Measurements from ENCODE around the gene NOS3.

The NOS3 gene

DNA sequence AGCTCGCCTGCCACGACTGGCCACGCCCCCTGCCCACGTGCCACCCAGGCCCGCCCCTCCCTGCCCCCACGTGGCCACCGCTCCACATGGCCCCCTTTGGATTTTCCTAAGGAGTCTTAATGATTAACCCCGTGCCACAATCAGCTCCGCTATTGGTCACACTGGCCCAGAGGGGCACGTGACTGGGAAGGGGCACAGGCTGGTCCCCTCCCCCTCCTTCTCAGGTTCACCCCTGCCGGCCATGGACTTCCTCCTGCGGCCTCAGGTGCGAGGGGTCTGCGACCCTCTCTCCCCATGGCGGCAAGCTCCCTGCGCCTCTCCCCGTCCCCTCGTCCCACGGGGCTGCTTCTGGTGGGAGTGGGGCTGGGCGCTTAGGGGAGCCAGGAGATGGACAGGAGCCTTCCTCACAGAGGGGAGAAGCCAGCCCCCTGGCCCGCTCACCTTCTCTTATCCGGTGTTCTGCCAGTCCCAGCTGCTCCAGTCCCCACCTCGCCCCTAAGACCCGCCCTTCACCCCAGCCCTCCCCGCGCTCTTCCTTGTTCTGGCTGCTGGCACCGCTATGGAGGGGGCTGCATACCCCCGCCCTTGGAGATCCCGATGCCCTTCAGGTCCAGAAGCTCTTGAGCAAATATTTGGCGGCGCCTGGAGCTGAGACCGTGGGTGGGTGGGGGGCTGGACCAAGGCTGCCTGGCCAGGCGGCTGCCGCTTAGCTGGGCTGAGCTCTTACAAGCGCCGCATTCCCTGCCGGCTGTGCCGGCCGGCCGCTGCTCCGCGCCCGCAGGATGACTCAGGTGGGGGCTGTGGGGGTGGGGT is 71.8 kb downstream of the NOS3 start:
- 94% methylated on average over 27 of the region's 43 CpGs for WGBS (ENCODE audit: insufficient coverage)
- Histone ChIP-seq H3K27ac (ENCODE audit: insufficient read depth in 1 of 2, low read depth in 1 of 2, low read length in 2 of 2, poor library complexity in 1 of 2, severe bottlenecking in 2 of 2) (no peak overlapping the region), H3K27me3 (replicated peaks in 2 of 5; ENCODE audit: control insufficient read depth in 4 of 5, insufficient read depth in 5 of 5, low read length in 4 of 5) (no peaks in the 10 kb centered on the region), H3K9me3 (ENCODE audit: control extremely low read depth in 1 of 5, control insufficient read depth in 4 of 5, insufficient read depth in 2 of 5, low read depth in 1 of 5, low read length in 4 of 5) (no peaks in the 10 kb centered on the region), H3K36me3 (ENCODE audit: control insufficient read depth in 4 of 4, insufficient read depth in 4 of 4, low read length in 3 of 4) (peaks cover 6 to 49% (median 36%) of the 10 kb centered on the region in 4 experiments), H3K4me3 (ENCODE audit: control insufficient read depth in 1 of 7, extremely low read depth in 1 of 7, insufficient read depth in 4 of 7, low read depth in 2 of 7, low read length in 6 of 7) (no peak overlapping the region), H3K4me1 (ENCODE audit: control extremely low read depth in 1 of 4, control insufficient read depth in 4 of 4, insufficient read depth in 4 of 4, low read length in 3 of 4) (peaks cover 3 to 32% (median 26%) of the 10 kb centered on the region in 4 experiments)
- ChIA-PET CTCF (interaction anchor here (0.8 to 7.2 kb wide), 6 partner anchors 13 to 46 kb away, joined by 3 to 64 read pairs (median 4); partner anchors contain the start of gene ABCB8), POLR2A (no interaction called here)
- DNase-seq: no peak

DNA sequence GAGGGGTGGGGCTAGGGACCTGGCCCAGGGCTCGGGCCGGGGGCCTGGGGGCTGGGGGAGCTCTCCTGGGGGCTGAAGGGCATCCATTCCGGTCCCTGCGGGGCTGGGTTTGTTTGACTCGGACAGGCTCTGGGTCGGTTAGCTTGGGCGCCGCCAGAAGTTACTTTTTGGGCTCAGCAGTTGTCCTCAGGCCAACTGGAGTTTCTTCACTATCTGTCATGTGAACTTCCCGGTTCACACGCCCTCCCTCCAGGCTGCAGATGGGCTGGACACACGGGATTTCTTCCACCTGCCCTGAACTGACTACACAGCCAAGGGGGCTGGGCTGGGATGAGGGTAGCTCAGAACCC is 72.4 kb downstream of the NOS3 start:
- WGBS (ENCODE audit: insufficient coverage): 95% methylated on average over 9 of the region's 11 CpGs
- H3K36me3 ChIP-seq (ENCODE audit: control insufficient read depth in 4 of 4, insufficient read depth in 4 of 4, low read length in 3 of 4): peaks cover 6 to 55% (median 42%) of the 10 kb centered on the region in 4 experiments
- no peak overlapping the region for H3K4me3 ChIP-seq (ENCODE audit: control insufficient read depth in 1 of 7, extremely low read depth in 1 of 7, insufficient read depth in 4 of 7, low read depth in 2 of 7, low read length in 6 of 7)
- H3K9me3 ChIP-seq (ENCODE audit: control extremely low read depth in 1 of 5, control insufficient read depth in 4 of 5, insufficient read depth in 2 of 5, low read depth in 1 of 5, low read length in 4 of 5): no peaks in the 10 kb centered on the region
- H3K27me3 ChIP-seq (replicated peaks in 2 of 5; ENCODE audit: control insufficient read depth in 4 of 5, insufficient read depth in 5 of 5, low read length in 4 of 5): no peaks in the 10 kb centered on the region
- CTCF ChIA-PET: interaction anchor here (1.0 to 7.2 kb wide), 5 partner anchors 12 to 45 kb away, joined by 3 to 64 read pairs (median 4); no protein-coding TSS in a partner anchor
- no peak overlapping the region for H3K27ac ChIP-seq (ENCODE audit: insufficient read depth in 1 of 2, low read depth in 1 of 2, low read length in 2 of 2, poor library complexity in 1 of 2, severe bottlenecking in 2 of 2)
- DNase-seq: no peak
- POLR2A ChIA-PET: no interaction called here
- peaks cover 3 to 29% (median 26%) of the 10 kb centered on the region in 4 experiments for H3K4me1 ChIP-seq (ENCODE audit: control extremely low read depth in 1 of 4, control insufficient read depth in 4 of 4, insufficient read depth in 4 of 4, low read length in 3 of 4)
